ENCODE measurements around the gene ATXN2.
"Not testable (repeated sequence)": the region's sequence is repeated elsewhere in the genome, so short reads cannot be mapped to it uniquely, and the experiment has no call there.

DNA sequence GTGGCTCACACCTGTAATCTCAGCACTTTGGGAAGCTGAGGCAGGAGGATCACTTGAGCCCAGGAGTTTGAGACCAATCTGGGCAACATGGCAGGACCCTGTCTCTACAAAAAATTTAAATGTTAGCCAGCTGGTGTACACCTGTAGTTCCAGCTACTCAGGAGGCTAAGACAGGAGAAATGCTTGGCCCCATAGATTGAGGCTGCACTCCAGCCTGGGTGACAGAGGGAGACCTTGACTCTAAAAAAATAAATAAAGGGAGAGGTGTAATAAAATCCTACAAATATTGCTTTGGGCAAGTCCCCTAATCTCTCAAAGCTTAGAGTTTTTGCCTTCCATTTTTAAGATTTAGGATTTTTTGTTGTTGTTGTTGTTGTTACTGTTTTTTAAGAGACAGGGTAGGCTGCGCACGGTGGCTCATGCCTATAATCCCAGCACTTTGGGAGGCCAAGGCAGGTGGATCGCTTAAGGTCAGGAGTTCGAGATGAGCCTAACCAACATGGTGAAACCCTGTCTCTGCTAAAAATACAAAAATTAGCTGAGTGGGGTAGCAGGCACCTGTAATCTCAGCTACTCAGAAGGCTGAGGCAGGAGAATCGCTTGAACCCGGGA, 7.6 kb downstream of the ATXN2 start:
- TF ChIP-seq, protein P1, sequence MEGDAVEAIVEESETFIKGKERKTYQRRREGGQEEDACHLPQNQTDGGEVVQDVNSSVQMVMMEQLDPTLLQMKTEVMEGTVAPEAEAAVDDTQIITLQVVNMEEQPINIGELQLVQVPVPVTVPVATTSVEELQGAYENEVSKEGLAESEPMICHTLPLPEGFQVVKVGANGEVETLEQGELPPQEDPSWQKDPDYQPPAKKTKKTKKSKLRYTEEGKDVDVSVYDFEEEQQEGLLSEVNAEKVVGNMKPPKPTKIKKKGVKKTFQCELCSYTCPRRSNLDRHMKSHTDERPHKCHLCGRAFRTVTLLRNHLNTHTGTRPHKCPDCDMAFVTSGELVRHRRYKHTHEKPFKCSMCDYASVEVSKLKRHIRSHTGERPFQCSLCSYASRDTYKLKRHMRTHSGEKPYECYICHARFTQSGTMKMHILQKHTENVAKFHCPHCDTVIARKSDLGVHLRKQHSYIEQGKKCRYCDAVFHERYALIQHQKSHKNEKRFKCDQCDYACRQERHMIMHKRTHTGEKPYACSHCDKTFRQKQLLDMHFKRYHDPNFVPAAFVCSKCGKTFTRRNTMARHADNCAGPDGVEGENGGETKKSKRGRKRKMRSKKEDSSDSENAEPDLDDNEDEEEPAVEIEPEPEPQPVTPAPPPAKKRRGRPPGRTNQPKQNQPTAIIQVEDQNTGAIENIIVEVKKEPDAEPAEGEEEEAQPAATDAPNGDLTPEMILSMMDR (IDR thresholded peaks at IDR 0.05 in 4 of 5, conservative IDR thresholded peaks at IDR 0.05 in 1 of 5): not testable (repeated sequence)
- not testable (repeated sequence) for TF ChIP-seq POLR2A (IDR thresholded peaks at IDR 0.05)
